SH-SY5Y (cell line): Measurements from ENCODE around the gene TCTA.

Experiments
- GATA2 ChIP-seq: IDR thresholded peaks from 2 replicates; pipeline ENCODE4 v1.6.1; 2011; ENCODE audit warnings: mild to moderate bottlenecking, low read depth, low read length
- GATA3 ChIP-seq: IDR thresholded peaks from 2 replicates; pipeline ENCODE4 v1.6.1; 2011; ENCODE audit warnings: low read depth, mild to moderate bottlenecking, low read length, moderate library complexity

GRCh38 chr3:49454458-49454857, 42.2 kb downstream of the TCTA start:
- no peak for TF ChIP-seq GATA3
- TF ChIP-seq GATA2 = no peak
